Bronchial epithelial cell (primary cell): ENCODE measurements around the gene NPNT. TPM values are rescaled to one million over a fixed set of nuclear protein-coding genes. Genes with fewer than 3 reads are reported as not detected.

Experiments
- DNase-seq: peaks from one replicate; pipeline ENCODE4 v3.0.0-alpha.2; 2010; ENCODE audit warnings: low read depth
- FAIRE-seq: peaks from 2 replicates; lab custom pipeline; 2011; peaks lifted over from hg19 to GRCh38; lab: Jason Lieb, UNC
- H3K27me3 ChIP-seq: 2 replicates; pipeline ENCODE4 v1.5.1; 2011; ENCODE audit warnings: low read length; ENCODE audit not compliant: control insufficient read depth, insufficient read depth
- H3K36me3 ChIP-seq: 2 replicates; pipeline ENCODE4 v1.5.1; 2011; ENCODE audit warnings: low read length; ENCODE audit not compliant: control insufficient read depth, insufficient read depth
- H3K4me3 ChIP-seq: 2 replicates; pipeline ENCODE4 v1.5.1; 2011; ENCODE audit warnings: mild to moderate bottlenecking, low read depth, low read length, control low read depth
- total RNA-seq: library from RNA; depleted of rRNA; stranded (reverse); fragments of >200 nt; gene quantifications from 2 replicates; pipeline ENCODE4 v1.2.1, GENCODE V29; 2014
- TF ChIP-seq, protein P1 (sequence below): IDR thresholded peaks from 2 replicates; pipeline ENCODE4 v1.5.1; 2011; ENCODE audit warnings: mild to moderate bottlenecking, moderate library complexity, low read length, control low read depth, inconsistent platforms; ENCODE audit not compliant: insufficient read depth, severe bottlenecking

NPNT gene
- total RNA-seq, 1 donor from 2014 or later, result 1.1 TPM

DNA sequence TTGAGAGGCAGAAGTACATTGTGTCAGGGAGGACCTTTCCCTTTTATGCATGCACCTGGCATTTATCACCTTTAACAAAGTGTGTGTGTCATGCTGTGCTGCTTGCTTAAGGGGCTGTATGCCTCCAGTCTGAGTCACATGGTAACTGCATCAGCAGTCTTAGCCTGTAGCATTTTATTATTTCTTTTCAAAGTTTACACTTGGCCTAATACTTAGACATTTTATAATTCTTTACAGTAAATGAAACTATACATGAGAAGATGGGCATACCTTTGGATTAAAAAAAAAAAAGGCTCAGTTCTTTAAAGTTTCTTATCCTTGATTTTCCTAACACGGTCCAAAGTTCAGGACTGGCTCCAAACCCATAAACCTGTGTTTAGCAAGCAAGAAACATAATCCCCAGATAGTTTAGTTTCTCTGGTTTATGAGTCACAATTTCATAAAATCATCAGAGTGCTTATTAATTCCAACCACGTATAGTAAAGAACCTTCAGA lies 14.6 kb downstream of the NPNT start:
- H3K4me3 ChIP-seq, result no peak overlapping the region
- FAIRE-seq, result peak; percentile 7
- TF ChIP-seq, protein P1, sequence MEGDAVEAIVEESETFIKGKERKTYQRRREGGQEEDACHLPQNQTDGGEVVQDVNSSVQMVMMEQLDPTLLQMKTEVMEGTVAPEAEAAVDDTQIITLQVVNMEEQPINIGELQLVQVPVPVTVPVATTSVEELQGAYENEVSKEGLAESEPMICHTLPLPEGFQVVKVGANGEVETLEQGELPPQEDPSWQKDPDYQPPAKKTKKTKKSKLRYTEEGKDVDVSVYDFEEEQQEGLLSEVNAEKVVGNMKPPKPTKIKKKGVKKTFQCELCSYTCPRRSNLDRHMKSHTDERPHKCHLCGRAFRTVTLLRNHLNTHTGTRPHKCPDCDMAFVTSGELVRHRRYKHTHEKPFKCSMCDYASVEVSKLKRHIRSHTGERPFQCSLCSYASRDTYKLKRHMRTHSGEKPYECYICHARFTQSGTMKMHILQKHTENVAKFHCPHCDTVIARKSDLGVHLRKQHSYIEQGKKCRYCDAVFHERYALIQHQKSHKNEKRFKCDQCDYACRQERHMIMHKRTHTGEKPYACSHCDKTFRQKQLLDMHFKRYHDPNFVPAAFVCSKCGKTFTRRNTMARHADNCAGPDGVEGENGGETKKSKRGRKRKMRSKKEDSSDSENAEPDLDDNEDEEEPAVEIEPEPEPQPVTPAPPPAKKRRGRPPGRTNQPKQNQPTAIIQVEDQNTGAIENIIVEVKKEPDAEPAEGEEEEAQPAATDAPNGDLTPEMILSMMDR, result no peak
- H3K36me3 ChIP-seq, result no peaks in the 10 kb centered on the region
- DNase-seq, result peak; percentile 94
- H3K27me3 ChIP-seq, result no peaks in the 10 kb centered on the region

DNA sequence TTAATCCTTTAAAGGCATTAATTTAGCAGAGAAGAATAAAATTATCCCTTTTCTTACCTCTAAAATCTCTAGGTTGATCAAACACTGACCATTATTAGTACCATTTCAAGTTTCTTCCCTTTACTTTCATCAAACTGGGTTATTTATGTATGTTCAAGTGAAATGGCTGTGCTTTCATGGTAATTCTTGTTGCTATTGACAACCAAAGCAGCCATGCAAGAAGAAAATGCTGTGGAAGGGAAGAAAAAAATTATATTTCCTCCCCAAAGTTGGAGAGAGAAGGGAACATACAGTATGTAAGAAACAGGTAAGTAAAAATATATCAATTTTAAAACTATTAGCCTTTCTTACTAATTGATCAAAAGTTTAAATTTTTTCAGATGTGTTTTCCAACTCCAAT lies 16.2 kb downstream of the NPNT start:
- no peak for FAIRE-seq
- no peak overlapping the region for H3K4me3 ChIP-seq
- TF ChIP-seq, protein P1, result no peak

DNA sequence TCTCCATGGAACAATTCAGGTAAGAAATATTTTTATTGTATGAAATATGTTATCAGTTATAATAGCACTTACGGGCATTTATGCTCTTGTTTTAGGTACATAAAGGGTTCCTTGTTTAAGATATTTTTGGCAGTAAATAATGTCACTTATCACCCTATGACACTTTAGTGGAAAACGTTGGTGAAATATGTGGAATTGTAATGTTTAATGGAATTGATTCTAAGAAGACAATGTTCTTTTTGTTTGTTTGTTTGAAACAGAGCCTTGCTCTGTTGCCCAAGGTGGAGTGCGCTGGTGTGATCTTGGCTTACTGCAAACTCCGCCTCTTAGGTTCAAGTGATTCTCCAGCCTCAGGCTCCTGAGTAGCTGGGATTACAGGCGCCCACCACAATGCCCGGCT lies 17.4 kb downstream of the NPNT start:
- H3K4me3 ChIP-seq, result no peak overlapping the region
- FAIRE-seq (no peak), DNase-seq (no peak)
- TF ChIP-seq, protein P1, result no peak
- no peaks in the 10 kb centered on the region for H3K27me3 ChIP-seq
- H3K36me3 ChIP-seq, result no peaks in the 10 kb centered on the region

More for the DNA sequence above, 16.2 kb downstream of the NPNT start:
- no peak for DNase-seq
- H3K36me3 ChIP-seq, result no peaks in the 10 kb centered on the region
- H3K27me3 ChIP-seq, result no peaks in the 10 kb centered on the region

DNA sequence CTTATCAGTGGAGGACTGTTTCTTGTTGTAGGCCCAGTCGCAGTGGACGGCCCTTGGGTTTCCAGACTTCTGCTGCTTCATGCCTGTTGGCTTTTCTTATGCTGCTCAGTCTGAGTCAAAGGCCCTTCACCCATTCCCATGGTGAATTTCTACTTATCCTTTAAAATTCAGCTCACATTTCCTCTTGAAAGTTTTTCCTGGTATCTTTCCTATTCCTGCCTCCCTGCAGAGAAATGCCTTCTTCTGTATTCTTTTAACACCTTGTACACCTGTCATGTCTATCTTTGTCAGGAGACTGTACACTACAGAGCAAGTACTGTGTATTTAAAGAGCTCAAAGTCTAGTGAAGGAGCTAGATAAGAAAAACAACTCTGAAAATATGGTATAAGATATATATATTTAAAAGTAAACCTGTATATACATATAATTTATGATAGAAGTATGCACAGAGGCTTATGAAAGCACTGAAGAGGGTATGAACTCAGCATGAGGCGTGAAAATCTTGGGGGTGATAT lies 22.0 kb downstream of the NPNT start:
- TF ChIP-seq, protein P1, result no peak
- Histone ChIP-seq H3K36me3 (no peaks in the 10 kb centered on the region), H3K27me3 (no peaks in the 10 kb centered on the region), H3K4me3 (no peak overlapping the region)
- FAIRE-seq, result no peak
- no peak for DNase-seq

DNA sequence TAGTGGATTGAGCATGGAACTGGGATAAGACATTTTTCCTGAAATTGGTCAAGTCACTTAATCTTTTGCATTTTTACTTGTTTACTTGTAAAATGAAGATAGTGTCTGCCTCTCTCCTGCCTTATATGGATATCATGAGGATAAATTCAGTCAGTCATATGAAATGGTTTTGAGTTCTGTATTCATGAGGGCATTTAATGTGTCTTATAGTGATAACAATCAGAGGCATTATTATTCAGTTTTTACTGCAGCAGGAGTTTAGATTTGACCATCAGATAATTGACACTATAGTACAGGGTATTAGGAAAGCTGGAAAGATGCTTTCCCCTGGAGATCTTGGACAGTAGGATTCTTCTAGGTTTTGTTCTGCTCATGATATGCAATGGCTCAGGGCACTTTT lies 26.0 kb downstream of the NPNT start:
- FAIRE-seq (no peak), DNase-seq (no peak)
- Histone ChIP-seq H3K36me3 (no peaks in the 10 kb centered on the region), H3K27me3 (no peaks in the 10 kb centered on the region), H3K4me3 (no peak overlapping the region)
- TF ChIP-seq, protein P1, result no peak

DNA sequence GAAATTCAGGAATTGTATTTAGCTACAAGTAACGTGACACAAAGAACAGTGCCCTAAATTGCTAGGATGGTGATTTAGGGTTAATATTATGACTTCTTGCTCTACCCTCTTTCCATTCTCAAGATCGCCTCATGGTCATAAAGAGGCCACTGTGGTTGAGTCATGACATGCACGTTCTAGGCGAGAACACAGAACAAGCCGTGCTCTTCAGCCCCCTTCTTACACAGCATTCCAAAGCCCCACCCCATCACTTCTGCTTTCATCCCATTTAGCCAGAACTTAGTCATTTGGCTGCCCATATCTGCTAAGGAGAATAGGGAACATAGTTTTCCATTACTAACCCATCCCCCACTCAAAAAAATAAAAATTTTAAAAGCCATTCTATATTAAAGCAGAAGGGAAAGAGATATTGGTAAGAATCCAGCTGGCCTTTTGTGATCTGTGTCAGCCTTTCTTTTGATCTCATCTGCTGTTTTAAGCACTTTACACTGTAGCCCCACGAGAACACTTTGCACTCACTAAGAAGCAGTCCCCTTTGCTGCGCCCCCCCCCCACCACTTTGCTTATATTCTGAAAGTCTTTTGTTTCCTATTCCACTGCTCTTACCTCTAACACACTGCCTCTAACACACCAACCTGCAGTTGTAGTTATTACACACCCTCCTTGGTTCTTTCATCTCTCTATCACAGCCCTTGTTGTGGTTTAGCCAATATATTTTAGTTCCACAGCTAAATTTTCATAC lies 28.4 kb downstream of the NPNT start:
- DNase-seq (peak; percentile 55), FAIRE-seq (no peak)
- Histone ChIP-seq H3K27me3 (no peaks in the 10 kb centered on the region), H3K36me3 (no peaks in the 10 kb centered on the region), H3K4me3 (no peak overlapping the region)
- TF ChIP-seq, protein P1, result no peak
